Measurements from ENCODE around the gene NEGR1.

The NEGR1 gene

GRCh38 chr1:72122099-72122880 is 160.0 kb downstream of the NEGR1 start:
- in situ Hi-C loops (cut with HindIII; ENCODE audit: low sequenced_read_pairs): no loop called here

GRCh38 chr1:72119491-72119890 is 162.8 kb downstream of the NEGR1 start:
- in situ Hi-C loops (cut with HindIII; ENCODE audit: low sequenced_read_pairs): no loop called here

GRCh38 chr1:72117621-72118020 is 164.7 kb downstream of the NEGR1 start:
- in situ Hi-C loops (cut with HindIII; ENCODE audit: low sequenced_read_pairs): no loop called here

GRCh38 chr1:72115290-72115689 is 167.0 kb downstream of the NEGR1 start:
- in situ Hi-C loops (cut with HindIII; ENCODE audit: low sequenced_read_pairs): no loop called here

- in situ Hi-C loops (cut with HindIII; ENCODE audit: low sequenced_read_pairs): no loop called here
Measured at GRCh38 chr1:72111662-72112061, 170.7 kb downstream of the NEGR1 start.

- in situ Hi-C loops (cut with HindIII; ENCODE audit: low sequenced_read_pairs): no loop called here
Measured at GRCh38 chr1:72109916-72110315, 172.4 kb downstream of the NEGR1 start.

- in situ Hi-C loops (cut with HindIII; ENCODE audit: low sequenced_read_pairs): no loop called here
Measured at GRCh38 chr1:72105201-72105600, 177.1 kb downstream of the NEGR1 start.

GRCh38 chr1:72101840-72102632 is 180.3 kb downstream of the NEGR1 start:
- in situ Hi-C loops (cut with HindIII; ENCODE audit: low sequenced_read_pairs): no loop called here

- in situ Hi-C loops (cut with HindIII; ENCODE audit: low sequenced_read_pairs): no loop called here
Measured at GRCh38 chr1:72100771-72101170, 181.6 kb downstream of the NEGR1 start.

GRCh38 chr1:72097851-72098570 is 184.3 kb downstream of the NEGR1 start:
- in situ Hi-C loops (cut with HindIII; ENCODE audit: low sequenced_read_pairs): no loop called here

- in situ Hi-C loops (cut with HindIII; ENCODE audit: low sequenced_read_pairs): no loop called here
Measured at GRCh38 chr1:72094209-72094608, 188.1 kb downstream of the NEGR1 start.

GRCh38 chr1:72086394-72086793 is 195.9 kb downstream of the NEGR1 start:
- in situ Hi-C loops (cut with HindIII; ENCODE audit: low sequenced_read_pairs): no loop called here

GRCh38 chr1:72075425-72075824 is 206.9 kb downstream of the NEGR1 start:
- in situ Hi-C loops (cut with HindIII; ENCODE audit: low sequenced_read_pairs): no loop called here

GRCh38 chr1:72066431-72066830 is 215.9 kb downstream of the NEGR1 start:
- in situ Hi-C loops (cut with HindIII; ENCODE audit: low sequenced_read_pairs): no loop called here

- in situ Hi-C loops (cut with HindIII; ENCODE audit: low sequenced_read_pairs): no loop called here
Measured at GRCh38 chr1:72064196-72065075, 217.9 kb downstream of the NEGR1 start.

- in situ Hi-C loops (cut with HindIII; ENCODE audit: low sequenced_read_pairs): no loop called here
Measured at GRCh38 chr1:72063364-72064044, 218.8 kb downstream of the NEGR1 start.

- in situ Hi-C loops (cut with HindIII; ENCODE audit: low sequenced_read_pairs): no loop called here
Measured at GRCh38 chr1:72062584-72062983, 219.8 kb downstream of the NEGR1 start.

GRCh38 chr1:72060466-72061245 is 221.7 kb downstream of the NEGR1 start:
- in situ Hi-C loops (cut with HindIII; ENCODE audit: low sequenced_read_pairs): no loop called here

GRCh38 chr1:72056516-72056915 is 225.8 kb downstream of the NEGR1 start:
- in situ Hi-C loops (cut with HindIII; ENCODE audit: low sequenced_read_pairs): no loop called here
